Measurements from ENCODE around the gene PPP1R1A.

PPP1R1A gene

DNA sequence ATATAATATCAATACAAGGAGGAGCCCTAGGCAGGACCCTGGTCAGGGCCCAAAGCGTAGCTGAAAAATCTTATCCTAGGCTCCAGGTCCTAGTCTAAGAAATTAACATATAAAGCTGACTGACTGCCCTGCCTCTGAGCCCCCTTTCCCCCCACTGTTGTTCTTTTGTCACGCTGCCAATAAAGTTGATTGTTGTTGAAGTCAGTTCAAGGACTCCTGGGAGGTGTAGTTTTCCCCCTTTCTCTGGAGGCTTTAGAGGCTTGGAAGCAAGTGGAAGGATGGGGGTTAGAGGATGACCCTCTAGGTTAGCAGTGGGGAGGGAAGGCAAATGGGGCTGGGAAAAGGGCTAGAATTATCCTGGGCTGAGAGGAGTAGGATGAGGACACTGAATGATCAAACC lies 3.2 kb downstream of the PPP1R1A start:
- no peak overlapping the region for H3K27ac ChIP-seq (ENCODE audit: low read length)
- H3K36me3 ChIP-seq (ENCODE audit: control insufficient read depth in 1 of 2, insufficient read depth in 2 of 2, low read length in 2 of 2), result no peaks in the 10 kb centered on the region
- peaks cover 10% of the 10 kb centered on the region for H3K27me3 ChIP-seq (ENCODE audit: low read depth, low read length)
- H3K4me1 ChIP-seq (ENCODE audit: control insufficient read depth in 1 of 2, insufficient read depth in 2 of 2, low read length in 2 of 2), result peaks cover 0 to 34% of the 10 kb centered on the region in 2 donors
- no peak overlapping the region for H3K4me3 ChIP-seq (ENCODE audit: low read depth in 1 of 2, low read length in 2 of 2)
- no peaks in the 10 kb centered on the region for H3K9me3 ChIP-seq (ENCODE audit: control insufficient read depth in 1 of 2, low read length in 2 of 2)

GRCh38 chr12:54584128-54584527 lies 4.3 kb downstream of the PPP1R1A start:
- H3K4me3 ChIP-seq (ENCODE audit: low read depth in 1 of 2, low read length in 2 of 2), result no peak overlapping the region
- no peak overlapping the region for H3K27ac ChIP-seq (ENCODE audit: low read length)
- H3K4me1 ChIP-seq (ENCODE audit: control insufficient read depth in 1 of 2, insufficient read depth in 2 of 2, low read length in 2 of 2), result peaks cover 0 to 23% of the 10 kb centered on the region in 2 donors
- peaks cover 10% of the 10 kb centered on the region for H3K27me3 ChIP-seq (ENCODE audit: low read depth, low read length)
- H3K9me3 ChIP-seq (ENCODE audit: control insufficient read depth in 1 of 2, low read length in 2 of 2), result no peaks in the 10 kb centered on the region
- no peaks in the 10 kb centered on the region for H3K36me3 ChIP-seq (ENCODE audit: control insufficient read depth in 1 of 2, insufficient read depth in 2 of 2, low read length in 2 of 2)

DNA sequence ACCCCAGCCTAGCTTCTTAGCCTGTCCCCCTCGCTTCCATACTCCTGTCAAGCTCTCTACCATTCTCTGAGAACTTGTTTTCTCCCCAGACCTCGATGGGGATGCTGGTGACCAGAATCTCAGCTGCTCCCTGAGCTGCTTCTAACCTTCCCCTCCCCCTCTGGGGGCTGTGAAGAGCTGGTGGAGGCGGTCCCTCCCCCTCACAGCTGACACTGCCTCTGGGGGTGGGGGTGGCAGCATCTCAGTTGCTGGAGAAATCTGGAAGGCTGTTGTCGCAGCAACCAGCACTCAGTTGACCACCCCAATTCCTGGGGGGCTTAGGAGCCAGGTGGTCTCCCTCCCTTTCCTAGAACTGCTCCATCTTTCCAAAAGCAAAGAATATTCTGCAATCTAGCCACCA lies 4.7 kb downstream of the PPP1R1A start:
- Histone ChIP-seq H3K9me3 (ENCODE audit: control insufficient read depth in 1 of 2, low read length in 2 of 2) (no peaks in the 10 kb centered on the region), H3K4me1 (ENCODE audit: control insufficient read depth in 1 of 2, insufficient read depth in 2 of 2, low read length in 2 of 2) (peaks cover 0 to 19% of the 10 kb centered on the region in 2 donors), H3K27ac (ENCODE audit: low read length) (no peak overlapping the region), H3K27me3 (ENCODE audit: low read depth, low read length) (peaks cover 10% of the 10 kb centered on the region), H3K4me3 (ENCODE audit: low read depth in 1 of 2, low read length in 2 of 2) (no peak overlapping the region), H3K36me3 (ENCODE audit: control insufficient read depth in 1 of 2, insufficient read depth in 2 of 2, low read length in 2 of 2) (peaks cover 0 to 1% of the 10 kb centered on the region in 2 donors)

DNA sequence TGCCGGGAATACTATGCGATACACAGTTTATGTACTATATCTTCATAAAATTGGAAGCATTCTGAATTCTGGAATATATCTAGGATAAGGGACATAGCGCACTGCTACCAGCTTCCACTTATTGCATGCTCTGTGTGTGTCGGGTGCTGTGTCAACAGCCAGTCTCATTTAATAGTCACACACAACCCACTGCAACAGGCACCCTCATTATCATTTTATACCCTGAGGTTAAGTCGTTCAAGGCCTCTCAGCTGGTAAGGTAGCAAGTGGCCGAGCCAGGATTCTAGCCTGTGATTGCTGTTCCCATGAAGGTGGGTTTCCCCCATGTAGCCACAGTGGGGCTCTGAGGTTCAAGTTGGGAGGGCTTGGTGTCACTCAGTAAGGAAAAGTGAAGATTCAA lies 7.0 kb downstream of the PPP1R1A start:
- Histone ChIP-seq H3K27me3 (ENCODE audit: low read depth, low read length) (no peaks in the 10 kb centered on the region), H3K27ac (ENCODE audit: low read length) (no peak overlapping the region), H3K9me3 (ENCODE audit: control insufficient read depth in 1 of 2, low read length in 2 of 2) (no peaks in the 10 kb centered on the region), H3K36me3 (ENCODE audit: control insufficient read depth in 1 of 2, insufficient read depth in 2 of 2, low read length in 2 of 2) (peaks cover 0 to 23% of the 10 kb centered on the region in 2 donors), H3K4me1 (ENCODE audit: control insufficient read depth in 1 of 2, insufficient read depth in 2 of 2, low read length in 2 of 2) (peaks cover 0 to 2% of the 10 kb centered on the region in 2 donors), H3K4me3 (ENCODE audit: low read depth in 1 of 2, low read length in 2 of 2) (no peak overlapping the region)

GRCh38 chr12:54579696-54580333 lies 8.6 kb downstream of the PPP1R1A start:
- Histone ChIP-seq H3K27me3 (ENCODE audit: low read depth, low read length) (no peaks in the 10 kb centered on the region), H3K27ac (ENCODE audit: low read length) (no peak overlapping the region), H3K4me3 (ENCODE audit: low read depth in 1 of 2, low read length in 2 of 2) (no peak overlapping the region), H3K4me1 (ENCODE audit: control insufficient read depth in 1 of 2, insufficient read depth in 2 of 2, low read length in 2 of 2) (no peaks in the 10 kb centered on the region), H3K9me3 (ENCODE audit: control insufficient read depth in 1 of 2, low read length in 2 of 2) (no peaks in the 10 kb centered on the region), H3K36me3 (ENCODE audit: control insufficient read depth in 1 of 2, insufficient read depth in 2 of 2, low read length in 2 of 2) (peaks cover 4 to 39% of the 10 kb centered on the region in 2 donors)

DNA sequence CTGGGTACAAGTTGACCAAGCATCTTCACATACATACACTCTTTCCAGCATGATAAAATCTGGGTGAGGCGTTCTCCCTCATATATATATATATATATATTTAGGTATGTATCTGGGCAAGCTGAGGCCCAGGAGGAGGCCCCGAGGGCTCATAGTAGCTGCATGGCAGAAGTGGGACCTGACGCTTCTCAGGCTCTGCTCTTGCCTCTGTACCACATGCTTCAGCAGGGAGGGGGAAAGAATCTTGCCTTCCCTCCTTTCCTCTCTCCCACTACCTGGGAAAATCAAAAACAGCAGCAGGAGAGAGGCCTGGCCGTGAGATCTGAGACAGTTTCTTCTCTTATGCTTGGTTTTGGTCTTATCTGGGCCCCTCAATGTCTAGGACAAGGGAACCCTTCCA lies 9.2 kb downstream of the PPP1R1A start:
- H3K4me1 ChIP-seq (ENCODE audit: control insufficient read depth in 1 of 2, insufficient read depth in 2 of 2, low read length in 2 of 2), result no peaks in the 10 kb centered on the region
- H3K27me3 ChIP-seq (ENCODE audit: low read depth, low read length), result no peaks in the 10 kb centered on the region
- peaks cover 4 to 40% of the 10 kb centered on the region in 2 donors for H3K36me3 ChIP-seq (ENCODE audit: control insufficient read depth in 1 of 2, insufficient read depth in 2 of 2, low read length in 2 of 2)
- H3K4me3 ChIP-seq (ENCODE audit: low read depth in 1 of 2, low read length in 2 of 2), result no peak overlapping the region
- no peak overlapping the region for H3K27ac ChIP-seq (ENCODE audit: low read length)
- H3K9me3 ChIP-seq (ENCODE audit: control insufficient read depth in 1 of 2, low read length in 2 of 2), result no peaks in the 10 kb centered on the region

- H3K27me3 ChIP-seq (ENCODE audit: low read depth, low read length), result no peaks in the 10 kb centered on the region
- H3K4me3 ChIP-seq (ENCODE audit: low read depth in 1 of 2, low read length in 2 of 2), result no peak overlapping the region
- no peak overlapping the region for H3K27ac ChIP-seq (ENCODE audit: low read length)
- H3K9me3 ChIP-seq (ENCODE audit: control insufficient read depth in 1 of 2, low read length in 2 of 2), result no peaks in the 10 kb centered on the region
- H3K36me3 ChIP-seq (ENCODE audit: control insufficient read depth in 1 of 2, insufficient read depth in 2 of 2, low read length in 2 of 2), result peaks cover 4 to 40% of the 10 kb centered on the region in 2 donors
- no peaks in the 10 kb centered on the region for H3K4me1 ChIP-seq (ENCODE audit: control insufficient read depth in 1 of 2, insufficient read depth in 2 of 2, low read length in 2 of 2)
Observed at GRCh38 chr12:54578778-54579177, 9.7 kb downstream of the PPP1R1A start.

DNA sequence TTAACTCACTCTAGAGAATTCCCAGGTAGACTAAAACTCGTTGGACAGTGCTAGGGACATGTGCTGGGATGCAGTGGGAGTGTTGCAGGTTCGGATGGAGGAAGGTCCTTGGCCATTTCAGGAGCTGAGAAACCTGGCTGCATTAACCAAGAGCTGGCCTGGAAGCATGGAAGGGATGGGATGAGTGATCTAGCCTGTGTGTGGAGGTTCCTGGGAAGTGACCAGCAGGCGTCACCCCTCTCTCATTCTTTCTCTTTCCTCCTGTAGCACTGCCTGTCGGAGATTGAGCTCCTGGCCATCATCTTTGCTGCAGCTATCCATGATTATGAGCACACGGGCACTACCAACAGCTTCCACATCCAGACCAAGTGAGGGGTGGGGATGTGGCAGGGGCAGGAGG lies 15.6 kb downstream of the PPP1R1A start:
- no peak overlapping the region for H3K27ac ChIP-seq (ENCODE audit: low read length)
- H3K4me3 ChIP-seq (ENCODE audit: low read depth in 1 of 2, low read length in 2 of 2), result no peak overlapping the region
- no peaks in the 10 kb centered on the region for H3K4me1 ChIP-seq (ENCODE audit: control insufficient read depth in 1 of 2, insufficient read depth in 2 of 2, low read length in 2 of 2)
- H3K9me3 ChIP-seq (ENCODE audit: control insufficient read depth in 1 of 2, low read length in 2 of 2), result no peaks in the 10 kb centered on the region
- H3K27me3 ChIP-seq (ENCODE audit: low read depth, low read length), result no peaks in the 10 kb centered on the region
- peaks cover 9 to 54% of the 10 kb centered on the region in 2 donors for H3K36me3 ChIP-seq (ENCODE audit: control insufficient read depth in 1 of 2, insufficient read depth in 2 of 2, low read length in 2 of 2)

DNA sequence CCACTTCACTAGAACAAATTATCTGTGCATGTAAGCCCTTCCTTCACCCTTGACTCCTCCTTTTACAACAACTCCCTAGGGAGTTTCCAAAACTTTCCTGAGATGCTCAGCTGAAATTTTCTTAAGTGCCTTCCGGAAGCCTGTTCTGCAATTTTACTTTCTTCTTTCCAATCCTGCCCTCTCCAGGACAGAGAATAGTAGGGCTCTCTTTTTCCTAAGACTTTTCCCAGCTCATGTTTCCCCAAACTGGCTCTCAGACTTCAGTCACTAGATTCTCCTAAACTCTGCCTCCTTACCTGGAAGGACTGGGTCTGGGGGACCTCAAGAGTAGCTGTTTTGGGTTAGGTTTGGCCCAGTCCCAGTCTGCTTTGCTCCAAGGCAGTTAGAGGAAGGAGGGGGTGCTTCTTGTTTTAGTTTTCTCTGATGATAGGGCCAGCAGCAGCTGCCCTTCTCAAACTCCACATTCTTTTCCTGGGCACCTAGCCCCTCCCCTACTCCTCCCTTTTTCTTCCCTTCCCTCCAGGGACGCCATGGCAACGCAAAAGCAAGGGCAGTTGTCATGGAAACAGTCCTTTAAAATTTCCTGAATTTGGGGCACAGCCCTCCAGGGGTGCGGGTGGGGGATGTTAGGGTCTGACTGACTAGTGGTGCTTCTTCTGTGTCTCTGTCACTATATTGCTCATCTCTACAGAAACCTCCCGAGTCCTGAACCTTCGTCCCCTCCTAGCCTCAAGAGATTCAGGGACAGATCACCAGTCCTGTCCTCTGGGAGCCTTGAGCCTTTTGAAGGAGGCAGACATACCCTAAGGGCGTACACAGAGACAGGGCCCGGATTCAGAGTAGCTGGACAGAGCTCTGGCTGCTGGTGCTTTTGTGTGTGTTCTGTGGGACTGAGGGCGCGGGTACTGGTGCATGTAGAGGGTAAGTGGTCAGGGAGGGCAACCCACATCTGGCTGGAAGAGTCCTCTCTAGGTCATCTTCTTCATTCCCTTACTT lies 17.0 kb downstream of the PPP1R1A start:
- H3K4me3 ChIP-seq (ENCODE audit: low read depth in 1 of 2, low read length in 2 of 2), result no peak overlapping the region
- H3K9me3 ChIP-seq (ENCODE audit: control insufficient read depth in 1 of 2, low read length in 2 of 2), result no peaks in the 10 kb centered on the region
- H3K36me3 ChIP-seq (ENCODE audit: control insufficient read depth in 1 of 2, insufficient read depth in 2 of 2, low read length in 2 of 2), result peaks cover 9 to 42% of the 10 kb centered on the region in 2 donors
- H3K27me3 ChIP-seq (ENCODE audit: low read depth, low read length), result no peaks in the 10 kb centered on the region
- no peak overlapping the region for H3K27ac ChIP-seq (ENCODE audit: low read length)
- H3K4me1 ChIP-seq (ENCODE audit: control insufficient read depth in 1 of 2, insufficient read depth in 2 of 2, low read length in 2 of 2), result peaks cover 0 to 2% of the 10 kb centered on the region in 2 donors

GRCh38 chr12:54569995-54570528 lies 18.4 kb downstream of the PPP1R1A start:
- peaks cover 6 to 27% of the 10 kb centered on the region in 2 donors for H3K36me3 ChIP-seq (ENCODE audit: control insufficient read depth in 1 of 2, insufficient read depth in 2 of 2, low read length in 2 of 2)
- peaks cover 0 to 16% of the 10 kb centered on the region in 2 donors for H3K4me1 ChIP-seq (ENCODE audit: control insufficient read depth in 1 of 2, insufficient read depth in 2 of 2, low read length in 2 of 2)
- H3K27ac ChIP-seq (ENCODE audit: low read length), result no peak overlapping the region

GRCh38 chr12:54569072-54569471 lies 19.4 kb downstream of the PPP1R1A start:
- Histone ChIP-seq H3K4me3 (ENCODE audit: low read depth in 1 of 2, low read length in 2 of 2) (no peak overlapping the region), H3K9me3 (ENCODE audit: control insufficient read depth in 1 of 2, low read length in 2 of 2) (no peaks in the 10 kb centered on the region), H3K4me1 (ENCODE audit: control insufficient read depth in 1 of 2, insufficient read depth in 2 of 2, low read length in 2 of 2) (peaks cover 0 to 23% of the 10 kb centered on the region in 2 donors), H3K27ac (ENCODE audit: low read length) (no peak overlapping the region), H3K36me3 (ENCODE audit: control insufficient read depth in 1 of 2, insufficient read depth in 2 of 2, low read length in 2 of 2) (peaks cover 5 to 24% of the 10 kb centered on the region in 2 donors), H3K27me3 (ENCODE audit: low read depth, low read length) (no peaks in the 10 kb centered on the region)

More at GRCh38 chr12:54569995-54570528, 18.4 kb downstream of the PPP1R1A start:
- no peaks in the 10 kb centered on the region for H3K9me3 ChIP-seq (ENCODE audit: control insufficient read depth in 1 of 2, low read length in 2 of 2)
- no peaks in the 10 kb centered on the region for H3K27me3 ChIP-seq (ENCODE audit: low read depth, low read length)
- H3K4me3 ChIP-seq (ENCODE audit: low read depth in 1 of 2, low read length in 2 of 2), result no peak overlapping the region

All from muscle layer of duodenum (tissue), 2 donors.